Measurements from ENCODE around the gene C19orf25. TPM values are rescaled to one million over a fixed set of nuclear protein-coding genes. Genes with fewer than 3 reads are reported as not detected.

The C19orf25 gene
- total and polyA plus RNA-seq, 2 of the 13 experiments (the other 11 are each of a cell fraction or from before 2014, with no cell fraction given) = 14.2 to 32.4 TPM

DNA sequence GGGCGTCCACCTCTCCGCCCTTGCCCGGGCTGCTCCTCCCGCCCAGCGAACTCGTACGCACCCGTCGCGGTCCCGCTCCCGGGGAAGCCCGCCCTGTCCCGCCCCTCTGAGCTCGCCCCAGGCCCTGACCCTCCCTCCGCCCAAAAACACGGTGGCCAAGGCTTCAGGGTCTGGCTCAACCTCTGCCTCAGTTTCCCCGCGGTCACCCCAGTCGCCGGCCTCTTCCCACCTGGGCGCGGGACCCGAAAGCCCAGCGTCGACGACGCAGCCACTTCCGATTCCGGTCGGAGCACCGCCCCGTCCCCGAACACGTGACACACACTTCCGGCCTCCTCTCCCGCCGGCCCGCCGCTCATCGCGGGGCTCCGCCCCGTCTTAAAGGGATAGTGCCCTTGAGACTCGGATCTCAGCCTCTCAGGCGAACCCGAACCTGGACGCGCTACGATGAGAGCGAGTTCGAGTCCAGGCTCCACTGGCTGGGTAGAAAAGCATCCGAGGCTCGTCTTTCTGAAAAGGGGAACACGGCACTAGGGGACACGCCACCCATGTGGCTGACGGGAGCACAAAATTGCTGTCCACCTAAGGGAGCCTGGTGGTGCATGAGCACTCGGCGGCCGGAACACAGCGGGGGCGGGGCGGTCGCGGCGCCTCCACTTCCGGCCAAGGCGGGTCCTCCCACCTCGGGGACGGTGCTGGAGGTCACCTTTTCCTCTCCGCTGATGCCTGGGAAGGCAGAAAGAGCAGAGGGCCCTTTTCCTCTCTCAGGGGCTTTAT is at the start of gene C19orf25 (continued):
- TF ChIP-seq, protein P1, sequence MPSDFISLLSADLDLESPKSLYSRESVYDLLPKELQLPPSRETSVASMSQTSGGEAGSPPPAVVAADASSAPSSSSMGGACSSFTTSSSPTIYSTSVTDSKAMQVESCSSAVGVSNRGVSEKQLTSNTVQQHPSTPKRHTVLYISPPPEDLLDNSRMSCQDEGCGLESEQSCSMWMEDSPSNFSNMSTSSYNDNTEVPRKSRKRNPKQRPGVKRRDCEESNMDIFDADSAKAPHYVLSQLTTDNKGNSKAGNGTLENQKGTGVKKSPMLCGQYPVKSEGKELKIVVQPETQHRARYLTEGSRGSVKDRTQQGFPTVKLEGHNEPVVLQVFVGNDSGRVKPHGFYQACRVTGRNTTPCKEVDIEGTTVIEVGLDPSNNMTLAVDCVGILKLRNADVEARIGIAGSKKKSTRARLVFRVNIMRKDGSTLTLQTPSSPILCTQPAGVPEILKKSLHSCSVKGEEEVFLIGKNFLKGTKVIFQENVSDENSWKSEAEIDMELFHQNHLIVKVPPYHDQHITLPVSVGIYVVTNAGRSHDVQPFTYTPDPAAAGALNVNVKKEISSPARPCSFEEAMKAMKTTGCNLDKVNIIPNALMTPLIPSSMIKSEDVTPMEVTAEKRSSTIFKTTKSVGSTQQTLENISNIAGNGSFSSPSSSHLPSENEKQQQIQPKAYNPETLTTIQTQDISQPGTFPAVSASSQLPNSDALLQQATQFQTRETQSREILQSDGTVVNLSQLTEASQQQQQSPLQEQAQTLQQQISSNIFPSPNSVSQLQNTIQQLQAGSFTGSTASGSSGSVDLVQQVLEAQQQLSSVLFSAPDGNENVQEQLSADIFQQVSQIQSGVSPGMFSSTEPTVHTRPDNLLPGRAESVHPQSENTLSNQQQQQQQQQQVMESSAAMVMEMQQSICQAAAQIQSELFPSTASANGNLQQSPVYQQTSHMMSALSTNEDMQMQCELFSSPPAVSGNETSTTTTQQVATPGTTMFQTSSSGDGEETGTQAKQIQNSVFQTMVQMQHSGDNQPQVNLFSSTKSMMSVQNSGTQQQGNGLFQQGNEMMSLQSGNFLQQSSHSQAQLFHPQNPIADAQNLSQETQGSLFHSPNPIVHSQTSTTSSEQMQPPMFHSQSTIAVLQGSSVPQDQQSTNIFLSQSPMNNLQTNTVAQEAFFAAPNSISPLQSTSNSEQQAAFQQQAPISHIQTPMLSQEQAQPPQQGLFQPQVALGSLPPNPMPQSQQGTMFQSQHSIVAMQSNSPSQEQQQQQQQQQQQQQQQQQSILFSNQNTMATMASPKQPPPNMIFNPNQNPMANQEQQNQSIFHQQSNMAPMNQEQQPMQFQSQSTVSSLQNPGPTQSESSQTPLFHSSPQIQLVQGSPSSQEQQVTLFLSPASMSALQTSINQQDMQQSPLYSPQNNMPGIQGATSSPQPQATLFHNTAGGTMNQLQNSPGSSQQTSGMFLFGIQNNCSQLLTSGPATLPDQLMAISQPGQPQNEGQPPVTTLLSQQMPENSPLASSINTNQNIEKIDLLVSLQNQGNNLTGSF (CRISPR knock-in tag; IDR thresholded peaks at IDR 0.05) = no peak
- TF ChIP-seq HNF4G (IDR thresholded peaks at IDR 0.05; ENCODE audit: borderline replicate concordance, low read depth, low read length) (no peak), HNF4G (CRISPR knock-in tag; IDR thresholded peaks at IDR 0.05; ENCODE audit: borderline replicate concordance, low read depth) (peak; percentile 29; the same call in 1 of the 2 replicates), TCF7 (IDR thresholded peaks at IDR 0.05; ENCODE audit: low read depth) (no peak), ARHGAP35 (CRISPR knock-in tag; IDR thresholded peaks at IDR 0.05; ENCODE audit: borderline replicate concordance) (peak; percentile 47; the same call in 1 of the 2 replicates), DNMT3B (CRISPR knock-in tag; conservative IDR thresholded peaks at IDR 0.05) (0 out of 2 replicates have a peak, but pooled peaks have one; percentile 28), ISL2 (CRISPR knock-in tag; IDR thresholded peaks at IDR 0.05) (no peak), KAT8 (CRISPR knock-in tag; IDR thresholded peaks at IDR 0.05) (peak; percentile 92), JDP2 (CRISPR knock-in tag; IDR thresholded peaks at IDR 0.05; ENCODE audit: borderline replicate concordance) (no peak), NCOA2 (CRISPR knock-in tag; IDR thresholded peaks at IDR 0.05) (no peak; the same call in 1 of the 2 replicates), MED13 (CRISPR knock-in tag; IDR thresholded peaks at IDR 0.05) (no peak), CBX1 (IDR thresholded peaks at IDR 0.05; ENCODE audit: low read depth) (no peak), ZFP41 (CRISPR knock-in tag; IDR thresholded peaks at IDR 0.05; ENCODE audit: borderline replicate concordance) (peak; percentile 79; the same call in 1 of the 2 replicates), ZNF253 (CRISPR knock-in tag; IDR thresholded peaks at IDR 0.05; ENCODE audit: borderline replicate concordance) (no peak)
- TF ChIP-seq, protein P2, sequence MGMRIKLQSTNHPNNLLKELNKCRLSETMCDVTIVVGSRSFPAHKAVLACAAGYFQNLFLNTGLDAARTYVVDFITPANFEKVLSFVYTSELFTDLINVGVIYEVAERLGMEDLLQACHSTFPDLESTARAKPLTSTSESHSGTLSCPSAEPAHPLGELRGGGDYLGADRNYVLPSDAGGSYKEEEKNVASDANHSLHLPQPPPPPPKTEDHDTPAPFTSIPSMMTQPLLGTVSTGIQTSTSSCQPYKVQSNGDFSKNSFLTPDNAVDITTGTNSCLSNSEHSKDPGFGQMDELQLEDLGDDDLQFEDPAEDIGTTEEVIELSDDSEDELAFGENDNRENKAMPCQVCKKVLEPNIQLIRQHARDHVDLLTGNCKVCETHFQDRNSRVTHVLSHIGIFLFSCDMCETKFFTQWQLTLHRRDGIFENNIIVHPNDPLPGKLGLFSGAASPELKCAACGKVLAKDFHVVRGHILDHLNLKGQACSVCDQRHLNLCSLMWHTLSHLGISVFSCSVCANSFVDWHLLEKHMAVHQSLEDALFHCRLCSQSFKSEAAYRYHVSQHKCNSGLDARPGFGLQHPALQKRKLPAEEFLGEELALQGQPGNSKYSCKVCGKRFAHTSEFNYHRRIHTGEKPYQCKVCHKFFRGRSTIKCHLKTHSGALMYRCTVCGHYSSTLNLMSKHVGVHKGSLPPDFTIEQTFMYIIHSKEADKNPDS (CRISPR knock-in tag; IDR thresholded peaks at IDR 0.05) = no peak
- TF ChIP-seq, protein P3, sequence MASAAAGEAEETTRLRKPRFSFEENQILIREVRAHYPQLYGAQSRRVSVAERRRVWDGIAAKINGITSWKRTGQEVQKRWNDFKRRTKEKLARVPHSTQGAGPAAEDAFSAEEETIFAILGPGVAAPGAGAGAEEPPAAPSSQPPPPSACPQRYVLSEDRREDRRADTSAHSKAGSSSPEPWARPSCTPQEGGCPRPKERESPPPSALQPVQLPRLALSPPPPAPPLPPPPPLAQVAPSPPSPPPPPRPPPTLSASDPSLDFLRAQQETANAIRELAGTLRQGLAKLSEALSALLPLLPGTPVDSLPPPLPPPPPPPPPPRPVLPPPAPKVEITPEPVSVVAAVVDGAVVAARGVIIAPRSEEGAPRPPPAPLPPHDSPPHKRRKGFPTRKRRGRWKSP (CRISPR knock-in tag; IDR thresholded peaks at IDR 0.05) = 0 out of 2 replicates have a peak, but pooled peaks have one; percentile 33
- TF ChIP-seq, protein P4, sequence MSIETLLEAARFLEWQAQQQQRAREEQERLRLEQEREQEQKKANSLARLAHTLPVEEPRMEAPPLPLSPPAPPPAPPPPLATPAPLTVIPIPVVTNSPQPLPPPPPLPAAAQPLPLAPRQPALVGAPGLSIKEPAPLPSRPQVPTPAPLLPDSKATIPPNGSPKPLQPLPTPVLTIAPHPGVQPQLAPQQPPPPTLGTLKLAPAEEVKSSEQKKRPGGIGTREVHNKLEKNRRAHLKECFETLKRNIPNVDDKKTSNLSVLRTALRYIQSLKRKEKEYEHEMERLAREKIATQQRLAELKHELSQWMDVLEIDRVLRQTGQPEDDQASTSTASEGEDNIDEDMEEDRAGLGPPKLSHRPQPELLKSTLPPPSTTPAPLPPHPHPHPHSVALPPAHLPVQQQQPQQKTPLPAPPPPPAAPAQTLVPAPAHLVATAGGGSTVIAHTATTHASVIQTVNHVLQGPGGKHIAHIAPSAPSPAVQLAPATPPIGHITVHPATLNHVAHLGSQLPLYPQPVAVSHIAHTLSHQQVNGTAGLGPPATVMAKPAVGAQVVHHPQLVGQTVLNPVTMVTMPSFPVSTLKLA (IDR thresholded peaks at IDR 0.05) = peak; percentile 58
- TF ChIP-seq, protein P5, sequence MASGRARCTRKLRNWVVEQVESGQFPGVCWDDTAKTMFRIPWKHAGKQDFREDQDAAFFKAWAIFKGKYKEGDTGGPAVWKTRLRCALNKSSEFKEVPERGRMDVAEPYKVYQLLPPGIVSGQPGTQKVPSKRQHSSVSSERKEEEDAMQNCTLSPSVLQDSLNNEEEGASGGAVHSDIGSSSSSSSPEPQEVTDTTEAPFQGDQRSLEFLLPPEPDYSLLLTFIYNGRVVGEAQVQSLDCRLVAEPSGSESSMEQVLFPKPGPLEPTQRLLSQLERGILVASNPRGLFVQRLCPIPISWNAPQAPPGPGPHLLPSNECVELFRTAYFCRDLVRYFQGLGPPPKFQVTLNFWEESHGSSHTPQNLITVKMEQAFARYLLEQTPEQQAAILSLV (CRISPR knock-in tag; IDR thresholded peaks at IDR 0.05; ENCODE audit: borderline replicate concordance) = 0 out of 2 replicates have a peak, but pooled peaks have one; percentile 9
